Activated T-cell treated with anti-CD3 and anti-CD28 coated beads, Interleukin-2, amount 50 U/mL, for 72 hours (primary cell): ENCODE measurements around the gene ICA1. TPM values are rescaled to one million over a fixed set of nuclear protein-coding genes. Genes with fewer than 3 reads are reported as not detected.

ENCODE experiments used
- ATAC-seq, 2 donors: fragments of 150-1000 bp; cut with Tn5 transposase; replicated peaks in 1 of 2; 2 replicates each; pipeline ENCODE4 v1.10.0; 2021; ENCODE audit warnings: moderate library complexity in 2 of 2, mild to moderate bottlenecking in 1 of 2
- DNase-seq, 2 donors: peaks; one replicate each; pipeline ENCODE4 v3.0.0; 2021 to 2022; ENCODE audit warnings: mixed read lengths in 1 of 2
- H3K27ac Mint-ChIP-seq: one replicate; pipeline ENCODE4 v1.8.0; 2022; ENCODE audit warnings: mild to moderate bottlenecking, moderate library complexity, mixed read lengths
- H3K27me3 Mint-ChIP-seq: one replicate; pipeline ENCODE4 v1.8.0; 2022; ENCODE audit warnings: low read depth, mixed read lengths
- H3K36me3 Mint-ChIP-seq, 2 donors: one replicate each; pipeline ENCODE4 v1.8.0; 2022; ENCODE audit warnings: mixed read lengths in 2 of 2, mild to moderate bottlenecking in 1 of 2; ENCODE audit not compliant: insufficient read depth in 2 of 2
- H3K4me1 Mint-ChIP-seq: one replicate; pipeline ENCODE4 v1.8.0; 2022; ENCODE audit warnings: low read depth, mixed read lengths
- H3K4me3 Mint-ChIP-seq, 2 donors: one replicate each; pipeline ENCODE4 v1.8.0; 2022; ENCODE audit warnings: mild to moderate bottlenecking in 2 of 2, mixed read lengths in 2 of 2, moderate library complexity in 2 of 2
- H3K9me3 Mint-ChIP-seq, 2 donors: one replicate each; pipeline ENCODE4 v1.8.0; 2022; ENCODE audit warnings: mixed read lengths in 2 of 2
- total RNA-seq, 2 donors: library from RNA; stranded (reverse); gene quantifications; one replicate each; pipeline ENCODE4 v1.2.3, GENCODE V29; 2022

Gene ICA1
- total RNA-seq, 2 donors from 2014 or later: 2.7 to 4.6 TPM

DNA sequence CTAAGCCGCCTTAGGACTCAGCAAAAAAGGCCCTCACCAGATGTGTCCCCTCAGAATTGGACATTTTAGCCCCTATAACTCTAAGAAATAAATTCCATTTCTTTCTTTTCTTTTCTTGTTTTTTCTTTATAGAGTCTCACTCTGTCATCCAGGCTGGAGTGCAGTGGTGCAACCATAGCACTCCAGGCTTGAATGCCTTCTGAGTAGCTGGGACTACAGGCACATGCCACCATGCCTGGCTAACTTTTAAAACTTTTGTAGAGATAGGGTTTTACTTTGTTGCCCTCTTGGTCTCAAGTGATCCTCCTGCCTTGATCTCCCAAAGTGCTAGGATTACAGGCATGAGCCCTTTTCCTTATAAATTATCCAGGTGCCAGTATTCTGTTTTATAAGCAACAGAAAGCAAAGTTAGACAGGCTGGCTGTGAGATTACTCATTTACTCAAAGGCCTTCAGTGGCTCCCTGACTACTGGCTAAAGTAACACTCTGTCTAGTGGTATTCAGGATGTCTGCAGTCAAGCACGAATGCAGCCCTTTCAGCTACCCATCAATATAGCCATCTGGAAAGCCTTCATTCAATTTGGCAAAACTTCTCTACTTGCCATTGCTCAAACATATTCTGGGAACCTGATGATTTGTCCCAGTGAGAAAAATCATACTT is 128.6 kb downstream of the ICA1 start:
- ATAC-seq: no peak
- peaks cover 72% of the 10 kb centered on the region for H3K4me1 Mint-ChIP-seq
- H3K4me3 Mint-ChIP-seq: peak overlapping the region; percentile 54 to 68
- no peaks in the 10 kb centered on the region for H3K27me3 Mint-ChIP-seq
- H3K27ac Mint-ChIP-seq: peak overlapping the region; percentile 52
- no peak for DNase-seq
- H3K36me3 Mint-ChIP-seq: peaks cover 0 to 2% of the 10 kb centered on the region in 2 donors
- H3K9me3 Mint-ChIP-seq: peaks cover 0 to 2% of the 10 kb centered on the region in 2 donors

DNA sequence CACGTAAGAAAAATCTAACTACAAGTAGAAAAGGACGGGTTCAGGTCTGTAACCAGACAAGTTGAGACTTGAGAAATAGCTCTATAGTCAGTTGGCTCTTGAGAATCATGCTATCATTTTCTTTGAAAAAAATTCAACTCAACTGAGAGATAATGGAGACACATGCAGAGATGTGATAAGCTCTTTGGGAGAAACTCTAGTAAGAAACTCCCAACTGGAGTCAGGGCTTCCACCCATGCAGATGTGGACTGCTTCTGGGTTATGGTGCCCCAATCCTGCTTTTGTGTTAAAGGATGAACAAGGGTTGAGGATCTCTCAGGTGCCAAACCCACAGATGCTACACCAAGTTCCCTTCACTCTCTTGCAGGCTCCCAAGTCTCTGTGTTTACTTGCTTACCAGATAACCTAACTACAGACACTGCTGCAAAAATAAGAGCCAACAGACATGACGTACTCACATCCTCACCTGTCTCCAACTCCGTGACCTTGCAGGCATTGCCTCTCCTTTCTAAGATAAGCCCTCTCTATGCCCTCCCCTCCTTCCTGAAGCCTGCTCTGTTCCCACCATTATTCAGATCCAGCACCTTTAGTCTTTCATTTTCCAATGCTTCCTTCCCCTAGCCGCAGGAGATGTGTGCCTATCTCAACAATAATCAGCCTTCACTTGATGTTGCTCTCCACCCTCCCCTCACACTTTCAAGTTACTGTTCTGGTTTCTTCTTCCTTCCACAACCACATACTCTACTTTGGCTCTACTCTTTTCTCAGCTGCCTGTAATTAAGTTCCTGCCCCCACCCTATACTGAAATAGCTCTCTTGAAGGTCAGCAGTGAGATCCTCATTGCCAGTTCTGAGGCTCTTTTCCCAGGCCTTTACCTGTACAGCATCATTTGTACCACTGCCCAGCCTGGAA is 130.0 kb downstream of the ICA1 start:
- ATAC-seq (peak in 1 of 2 donors; percentile 16), DNase-seq (no peak)
- H3K4me3 Mint-ChIP-seq: peak overlapping the region; percentile 45 to 70
- H3K27ac Mint-ChIP-seq: no peak overlapping the region
- no peaks in the 10 kb centered on the region for H3K27me3 Mint-ChIP-seq
- H3K4me1 Mint-ChIP-seq: peaks cover 85% of the 10 kb centered on the region
- H3K9me3 Mint-ChIP-seq: peaks cover 0 to 2% of the 10 kb centered on the region in 2 donors
- peaks cover 0 to 2% of the 10 kb centered on the region in 2 donors for H3K36me3 Mint-ChIP-seq

DNA sequence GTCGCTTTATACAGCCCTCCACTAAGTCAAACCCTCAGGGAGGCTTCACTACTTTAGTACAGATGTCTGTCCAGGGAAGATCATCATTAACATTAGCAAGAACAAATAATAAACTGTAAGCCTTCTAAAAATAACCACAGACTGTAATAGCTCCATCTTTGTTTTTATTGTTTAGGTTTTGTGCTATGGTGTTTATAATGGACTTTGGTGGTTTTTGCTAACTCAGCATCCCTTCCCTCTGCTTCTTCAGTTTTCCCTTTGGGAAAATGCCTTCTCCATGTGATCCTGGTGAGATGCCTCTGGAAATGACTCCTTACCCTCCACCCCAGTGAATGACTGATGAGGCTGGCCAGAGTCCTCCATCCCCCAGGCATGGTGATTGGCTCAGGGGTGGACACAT is 131.3 kb downstream of the ICA1 start:
- Mint-ChIP-seq H3K4me1 (peaks cover 93% of the 10 kb centered on the region), H3K27me3 (no peaks in the 10 kb centered on the region), H3K9me3 (peaks cover 0 to 2% of the 10 kb centered on the region in 2 donors), H3K27ac (no peak overlapping the region), H3K4me3 (no peak overlapping the region), H3K36me3 (peaks cover 0 to 2% of the 10 kb centered on the region in 2 donors)
- DNase-seq (no peak), ATAC-seq (no peak)

DNA sequence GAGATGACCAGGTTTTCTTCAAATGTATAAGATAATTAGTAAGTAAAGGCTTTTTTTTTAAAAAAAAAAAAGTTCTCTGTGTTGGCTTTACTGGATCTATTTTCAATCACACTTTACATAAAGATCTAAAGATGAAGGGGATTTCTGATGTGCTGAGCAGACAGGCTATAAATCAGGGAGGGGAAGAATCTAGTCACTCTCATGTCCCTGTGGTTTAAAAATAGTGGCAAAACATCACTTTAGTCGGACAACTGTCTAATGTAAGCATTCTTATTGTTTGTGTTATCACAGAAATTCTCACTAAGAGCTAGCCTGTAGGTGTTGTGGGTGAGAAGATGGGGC is 132.7 kb downstream of the ICA1 start:
- H3K4me3 Mint-ChIP-seq: peak overlapping the region; percentile 44 to 75
- H3K27me3 Mint-ChIP-seq: no peaks in the 10 kb centered on the region
- peaks cover 0 to 2% of the 10 kb centered on the region in 2 donors for H3K9me3 Mint-ChIP-seq
- peaks cover 0 to 2% of the 10 kb centered on the region in 2 donors for H3K36me3 Mint-ChIP-seq
- peaks cover 95% of the 10 kb centered on the region for H3K4me1 Mint-ChIP-seq
- DNase-seq (no peak), ATAC-seq (no peak)
- H3K27ac Mint-ChIP-seq: peak overlapping the region; percentile 44

DNA sequence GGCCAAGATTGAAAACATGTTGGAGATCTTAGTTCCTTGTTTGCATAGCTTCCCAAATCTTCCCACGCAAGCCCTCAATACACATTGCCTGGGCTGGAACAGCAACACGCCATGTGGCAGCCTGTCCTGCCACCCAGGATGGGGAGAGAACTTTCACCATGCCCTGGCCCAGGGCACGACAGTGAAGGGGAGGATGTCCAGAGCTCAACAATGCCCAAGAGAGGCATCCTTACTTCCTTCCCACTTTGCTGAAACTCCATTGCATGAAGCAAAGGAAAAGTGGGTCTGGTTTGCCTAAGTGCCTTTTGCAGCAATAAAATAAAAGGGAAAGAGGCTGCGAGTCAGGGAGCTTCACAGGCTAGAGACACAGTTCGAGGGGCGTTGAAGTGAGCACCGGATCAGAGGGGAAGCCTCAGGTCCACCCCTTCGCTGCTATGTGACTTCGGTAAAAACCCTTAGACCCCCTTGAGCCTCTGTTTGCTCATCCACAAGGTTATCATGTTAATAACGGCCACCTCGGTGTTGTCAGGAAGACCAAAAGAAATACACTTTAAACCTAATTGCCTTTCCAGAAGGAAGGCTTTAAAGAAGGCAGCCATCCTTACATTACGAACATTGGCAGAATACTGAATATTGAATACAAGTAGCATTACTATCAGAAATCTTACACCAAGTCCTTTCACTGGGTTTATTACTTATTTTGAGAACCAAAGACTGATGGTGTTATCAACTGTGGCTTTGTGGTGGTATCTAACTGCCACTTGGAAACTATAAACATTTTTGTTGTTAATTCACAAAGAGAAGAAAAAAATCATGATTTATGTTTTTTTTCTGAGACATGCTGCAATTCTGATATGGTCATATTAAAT is 133.3 kb downstream of the ICA1 start:
- Mint-ChIP-seq H3K27me3 (no peaks in the 10 kb centered on the region), H3K4me1 (peaks cover 90% of the 10 kb centered on the region), H3K36me3 (peaks cover 0 to 2% of the 10 kb centered on the region in 2 donors), H3K27ac (peak overlapping the region; percentile 44), H3K9me3 (peaks cover 0 to 2% of the 10 kb centered on the region in 2 donors), H3K4me3 (peak overlapping the region; percentile 52 to 75)
- DNase-seq (no peak), ATAC-seq (no peak)

DNA sequence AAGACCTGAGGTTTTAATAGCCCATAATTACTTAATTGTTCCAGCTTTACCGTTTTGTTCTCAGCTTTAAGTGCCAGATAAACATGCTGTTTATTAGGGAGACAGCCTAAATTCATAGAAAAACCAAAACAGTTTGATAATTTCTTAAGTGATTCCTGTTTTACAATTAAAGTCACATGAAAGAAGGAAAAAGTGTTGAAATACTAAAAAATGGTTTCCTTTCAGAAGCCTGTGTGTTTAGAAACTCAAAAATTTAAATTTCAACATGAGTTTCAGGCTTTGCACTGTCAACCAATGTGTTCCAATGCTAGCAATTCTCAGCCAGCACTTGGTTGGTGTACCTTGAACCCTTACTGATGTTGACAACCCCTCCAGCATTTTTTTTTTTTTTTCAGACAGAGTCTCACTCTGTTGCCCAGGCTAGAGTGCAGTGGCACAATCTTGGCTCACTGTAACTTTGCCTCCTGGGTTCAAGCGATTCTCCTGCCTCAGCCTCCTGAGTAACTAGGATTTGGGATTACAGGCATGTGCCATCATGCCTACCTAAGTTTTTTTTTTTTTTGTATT is 135.3 kb downstream of the ICA1 start:
- ATAC-seq (no peak), DNase-seq (no peak)
- Mint-ChIP-seq H3K4me1 (peaks cover 80% of the 10 kb centered on the region), H3K9me3 (peaks cover 0 to 2% of the 10 kb centered on the region in 2 donors), H3K27ac (peak overlapping the region; percentile 89), H3K4me3 (peak overlapping the region; percentile 77 to 82), H3K27me3 (peaks cover 6% of the 10 kb centered on the region), H3K36me3 (peaks cover 0 to 2% of the 10 kb centered on the region in 2 donors)

DNA sequence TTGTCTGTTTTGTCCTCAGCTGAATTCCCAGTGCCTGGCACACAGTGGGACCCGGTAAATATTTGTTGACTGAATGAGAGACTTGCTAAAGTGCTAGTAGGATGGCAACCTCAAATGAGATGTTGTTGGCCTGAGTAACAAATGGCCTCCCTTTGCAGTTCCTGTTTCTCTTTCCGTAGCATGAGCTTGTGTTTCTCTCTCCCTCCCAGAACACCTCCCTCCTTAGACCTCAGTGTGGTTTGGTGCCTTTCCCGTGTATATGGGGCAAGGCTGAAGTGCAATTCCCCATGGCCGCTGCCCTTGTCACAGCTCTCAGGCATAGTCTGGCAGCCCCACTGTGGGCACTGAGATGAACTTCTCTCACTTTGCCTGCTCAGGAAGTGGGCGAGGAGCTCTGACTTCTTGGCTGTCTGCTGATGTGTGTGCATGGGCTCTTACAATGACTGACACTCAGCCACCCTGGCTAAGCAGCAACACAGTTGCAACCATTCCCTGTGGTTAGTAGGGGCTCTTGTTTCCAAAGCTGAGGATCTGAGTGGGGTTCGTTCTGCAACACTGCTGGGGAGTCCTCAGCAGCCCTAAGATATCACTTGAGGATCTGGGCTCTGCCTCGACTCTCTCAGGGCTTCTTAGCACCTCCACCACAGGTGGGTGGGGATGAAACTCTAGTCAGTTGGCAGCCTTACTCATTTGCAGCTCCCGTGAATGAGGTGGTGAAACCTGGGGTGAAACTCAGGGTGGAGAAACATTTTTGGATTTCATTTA is 136.1 kb downstream of the ICA1 start:
- H3K27ac Mint-ChIP-seq: peak overlapping the region; percentile 89
- peak; percentile 92 to 94 for ATAC-seq
- H3K4me1 Mint-ChIP-seq: peaks cover 80% of the 10 kb centered on the region
- H3K27me3 Mint-ChIP-seq: peaks cover 6% of the 10 kb centered on the region
- H3K36me3 Mint-ChIP-seq: peaks cover 0 to 2% of the 10 kb centered on the region in 2 donors
- H3K4me3 Mint-ChIP-seq: peak overlapping the region; percentile 77 to 82
- peak; percentile 80 to 86 for DNase-seq
- H3K9me3 Mint-ChIP-seq: peaks cover 0 to 2% of the 10 kb centered on the region in 2 donors

DNA sequence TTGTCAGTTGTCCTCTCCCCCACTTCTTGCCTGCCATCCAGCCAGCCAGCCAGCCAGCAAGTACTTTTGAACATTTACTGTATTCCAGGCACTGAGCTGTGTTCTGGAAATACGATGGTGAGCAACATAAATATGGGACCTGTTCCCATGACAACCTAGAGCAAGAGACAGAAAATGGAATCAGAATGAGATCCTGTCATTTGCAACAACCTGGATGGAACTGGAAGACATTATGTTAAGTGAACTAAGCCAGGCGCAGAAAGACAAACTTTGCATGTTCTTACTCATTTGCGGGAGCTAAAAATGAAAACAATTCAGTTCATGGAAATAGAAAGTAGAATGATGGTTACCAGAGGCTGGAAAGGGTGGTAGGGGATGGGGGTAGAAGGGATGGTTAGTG is 140.7 kb downstream of the ICA1 start:
- ATAC-seq: no peak
- Mint-ChIP-seq H3K27ac (no peak overlapping the region), H3K9me3 (peaks cover 0 to 3% of the 10 kb centered on the region in 2 donors)

DNA sequence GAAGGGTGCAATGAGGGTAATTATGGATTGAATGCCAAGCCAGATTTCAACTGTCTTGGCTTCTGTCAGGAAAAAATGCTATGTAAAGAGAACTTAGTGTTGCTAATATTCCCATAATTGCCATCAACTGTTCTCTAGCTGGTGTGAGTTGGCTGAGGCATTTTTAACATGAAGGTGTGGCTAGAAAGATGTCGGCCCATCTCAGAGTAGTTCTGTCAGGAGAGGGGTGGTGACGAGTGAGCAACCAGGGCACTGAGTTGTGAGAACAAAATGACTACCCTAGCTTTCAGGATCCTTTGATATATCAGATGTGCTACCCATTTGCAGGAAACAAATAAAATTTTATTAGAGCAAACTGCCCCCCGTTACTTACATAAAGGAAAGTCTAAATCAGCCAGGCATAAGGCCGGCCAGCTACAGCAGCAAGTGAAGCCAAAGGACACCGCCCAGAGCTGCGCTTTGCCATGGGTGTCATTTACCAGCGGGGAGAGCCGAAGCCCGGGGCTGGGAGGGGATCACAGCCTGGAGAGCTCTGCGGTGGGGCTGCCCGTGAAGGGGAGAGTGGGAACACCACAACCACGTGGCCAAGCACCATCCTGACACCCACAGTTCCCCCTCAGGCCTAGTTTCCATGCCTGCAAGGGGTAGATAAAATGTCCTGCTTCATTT is 141.4 kb downstream of the ICA1 start:
- ATAC-seq (no peak), DNase-seq (no peak)
- H3K4me3 Mint-ChIP-seq: no peak overlapping the region
- H3K27ac Mint-ChIP-seq: no peak overlapping the region
- H3K9me3 Mint-ChIP-seq: peaks cover 3% of the 10 kb centered on the region in 2 donors
- H3K4me1 Mint-ChIP-seq: peaks cover 65% of the 10 kb centered on the region
- peaks cover 6% of the 10 kb centered on the region for H3K27me3 Mint-ChIP-seq
- H3K36me3 Mint-ChIP-seq: peaks cover 0 to 3% of the 10 kb centered on the region in 2 donors

More for the DNA sequence above, 140.7 kb downstream of the ICA1 start:
- Mint-ChIP-seq H3K4me1 (peaks cover 65% of the 10 kb centered on the region), H3K27me3 (peaks cover 6% of the 10 kb centered on the region), H3K36me3 (peaks cover 0 to 3% of the 10 kb centered on the region in 2 donors), H3K4me3 (no peak overlapping the region)
- no peak for DNase-seq

DNA sequence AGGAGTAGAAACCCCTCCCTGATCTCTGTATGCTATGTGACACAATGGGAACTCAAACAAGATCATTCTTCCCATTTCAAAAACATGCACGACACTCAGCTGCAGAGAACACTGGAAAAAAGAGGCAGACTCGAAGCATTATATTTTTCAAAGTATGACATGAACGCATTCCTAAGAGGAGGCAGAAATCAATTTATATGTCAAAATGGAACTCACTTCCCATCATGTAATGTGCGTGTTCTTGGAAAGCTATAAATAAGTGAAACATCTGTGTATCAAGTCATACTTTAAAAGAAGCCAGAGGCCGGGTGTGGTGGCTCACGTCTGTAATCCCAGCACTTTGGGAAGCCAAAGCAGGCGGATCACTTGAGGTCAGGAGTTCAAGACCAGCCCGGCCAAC is 142.7 kb downstream of the ICA1 start:
- peaks cover 3 to 5% of the 10 kb centered on the region in 2 donors for H3K36me3 Mint-ChIP-seq
- H3K4me1 Mint-ChIP-seq: peaks cover 65% of the 10 kb centered on the region
- ATAC-seq (no peak), DNase-seq (no peak)
- no peak overlapping the region for H3K4me3 Mint-ChIP-seq
- no peak overlapping the region for H3K27ac Mint-ChIP-seq
- H3K9me3 Mint-ChIP-seq: peaks cover 3% of the 10 kb centered on the region in 2 donors
- peaks cover 6% of the 10 kb centered on the region for H3K27me3 Mint-ChIP-seq

DNA sequence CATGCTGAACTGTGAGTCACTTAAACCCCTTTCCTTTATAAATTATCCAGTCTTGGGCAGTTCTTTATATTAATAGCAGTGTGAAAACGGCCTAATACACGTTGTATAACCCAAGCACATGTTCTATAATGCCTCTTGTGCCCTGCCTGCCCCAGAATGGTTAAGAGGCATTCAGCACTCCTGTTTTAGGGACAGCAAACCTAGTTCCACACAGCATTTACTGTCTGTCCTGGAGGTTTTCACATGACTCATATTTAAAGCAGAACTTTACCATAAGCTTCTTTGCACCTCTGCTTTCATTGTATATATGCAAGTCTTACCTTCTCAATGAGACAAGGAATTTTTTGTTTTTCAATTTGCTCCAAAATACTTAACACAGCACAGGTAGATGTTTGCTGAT is 144.8 kb downstream of the ICA1 start:
- no peak overlapping the region for H3K4me3 Mint-ChIP-seq
- H3K36me3 Mint-ChIP-seq: peaks cover 3 to 5% of the 10 kb centered on the region in 2 donors
- no peaks in the 10 kb centered on the region for H3K27me3 Mint-ChIP-seq
- H3K4me1 Mint-ChIP-seq: peaks cover 69% of the 10 kb centered on the region
- H3K27ac Mint-ChIP-seq: peak overlapping the region; percentile 3
- no peak for DNase-seq
- H3K9me3 Mint-ChIP-seq: peaks cover 3% of the 10 kb centered on the region in 2 donors
- ATAC-seq: peak; percentile 45 to 51
